Fibroblast of skin of back (primary cell): ENCODE data around the gene KCNK2.

Source experiments
- DNase-seq: peaks from one replicate; pipeline ENCODE4 v3.0.0-alpha.2; 2013

Gene KCNK2

DNA sequence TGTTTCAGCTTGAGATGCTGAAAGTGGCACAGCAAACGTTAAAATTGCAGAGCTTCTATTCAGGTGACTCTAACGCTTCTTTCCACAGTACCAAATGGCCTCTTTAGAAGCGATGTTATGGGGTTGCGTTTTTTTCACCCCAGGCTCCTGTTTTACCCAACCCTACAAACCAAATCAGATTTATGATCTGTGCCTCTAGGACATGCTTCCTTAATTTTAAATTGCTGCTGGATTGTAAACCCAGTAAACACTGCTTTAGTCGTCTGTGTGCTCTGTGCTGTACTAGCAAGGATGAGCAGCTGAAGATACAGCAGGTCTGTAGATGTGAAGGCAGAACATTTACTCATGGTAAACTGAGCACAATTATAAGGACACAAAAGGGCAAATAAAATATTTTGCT, 13.0 kb downstream of the KCNK2 start:
- DNase-seq, result no peak

DNA sequence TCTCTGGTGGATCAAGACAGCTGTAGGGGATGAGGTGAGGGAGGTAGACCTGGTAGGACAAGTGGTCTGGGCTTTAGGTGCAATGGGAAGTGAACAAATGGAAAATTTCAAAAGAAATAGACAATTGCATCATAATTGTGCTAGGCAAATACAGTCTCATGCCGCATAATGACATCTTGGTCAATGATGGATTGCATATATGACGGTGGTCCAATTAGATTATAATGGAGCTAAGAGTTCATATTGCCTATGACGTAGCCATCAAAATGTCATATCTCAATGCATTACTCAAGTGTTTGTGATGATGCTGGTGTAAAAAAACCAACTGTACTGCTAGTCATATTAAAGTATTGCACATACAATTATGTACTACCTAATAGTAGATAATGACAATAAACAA, 19.0 kb downstream of the KCNK2 start:
- DNase-seq, result no peak

DNA sequence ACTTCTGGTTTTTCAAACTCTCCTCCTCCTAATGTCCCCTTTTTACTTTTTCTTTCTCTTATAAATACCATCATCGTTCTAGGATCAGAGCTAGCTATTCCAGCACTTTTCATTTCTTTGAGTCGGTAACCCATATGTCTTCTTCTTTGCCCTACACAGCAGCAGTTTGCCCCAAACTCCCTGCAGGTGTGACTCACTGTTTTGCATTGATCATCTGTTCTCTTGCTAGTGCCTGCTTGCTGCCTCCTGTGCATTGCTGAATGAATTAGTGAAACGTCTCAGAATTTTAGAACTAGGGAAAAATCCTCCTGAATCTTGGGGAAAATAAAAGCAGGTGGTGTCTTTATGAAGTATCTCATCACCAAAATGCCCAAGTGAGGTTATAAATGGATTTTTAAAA, 21.7 kb downstream of the KCNK2 start:
- DNase-seq, result peak; percentile 24

DNA sequence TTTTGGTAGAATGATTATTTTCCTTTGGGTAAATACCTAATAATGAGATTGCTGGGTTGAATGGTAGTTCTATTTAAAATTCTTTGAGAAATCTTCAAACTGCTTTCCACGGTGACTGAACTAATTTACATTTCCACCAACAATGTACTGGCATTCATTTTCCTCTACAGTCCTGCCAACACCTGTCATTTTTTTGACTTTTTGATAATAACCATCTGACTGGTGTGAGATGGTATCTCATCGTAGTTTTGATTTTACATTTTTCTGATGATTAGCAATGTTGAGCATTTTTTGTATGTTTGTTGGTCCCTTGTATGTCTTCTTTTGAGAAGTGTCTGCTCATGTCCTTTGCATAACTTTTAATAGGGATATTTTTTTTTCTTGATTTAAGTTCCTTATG, 23.5 kb downstream of the KCNK2 start:
- DNase-seq, result no peak

DNA sequence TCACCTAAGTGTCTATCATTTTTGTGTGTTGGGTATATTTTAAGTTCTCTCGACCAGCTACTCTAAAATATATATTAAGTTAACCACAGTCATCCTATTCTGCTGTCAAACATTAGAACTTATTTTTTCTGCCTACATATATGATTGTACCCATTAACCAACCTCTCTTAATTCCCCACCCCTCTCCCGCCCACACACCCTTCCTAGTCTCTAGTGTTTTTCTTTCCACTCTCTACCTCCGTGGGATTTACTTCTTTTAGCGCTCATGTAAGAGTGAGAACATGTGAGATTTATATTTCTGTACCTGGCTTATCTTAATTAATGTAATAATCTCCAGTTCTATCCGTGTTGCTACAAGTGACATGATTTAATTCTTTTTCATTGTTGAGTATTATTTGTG, 26.6 kb downstream of the KCNK2 start:
- DNase-seq, result no peak

DNA sequence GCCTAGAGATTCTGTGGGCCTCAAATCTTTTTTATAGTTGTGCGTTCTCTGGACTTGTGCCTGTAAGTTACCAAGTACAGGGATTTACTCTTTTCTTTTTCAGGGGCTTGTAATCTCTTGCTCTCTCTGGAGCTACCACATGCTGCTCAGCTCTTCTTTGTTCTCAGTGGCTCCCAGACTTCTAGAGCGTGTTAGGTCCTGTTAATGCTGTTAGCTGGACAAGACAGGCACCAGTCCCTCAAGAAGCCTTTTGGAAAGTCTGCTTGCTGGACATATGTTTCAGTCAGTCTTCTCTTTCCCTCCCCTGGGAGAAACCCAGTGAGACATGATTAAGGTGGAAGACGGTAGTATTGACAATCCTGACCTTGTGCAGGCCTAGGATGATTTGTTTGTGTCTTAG, 29.4 kb downstream of the KCNK2 start:
- no peak for DNase-seq

DNA sequence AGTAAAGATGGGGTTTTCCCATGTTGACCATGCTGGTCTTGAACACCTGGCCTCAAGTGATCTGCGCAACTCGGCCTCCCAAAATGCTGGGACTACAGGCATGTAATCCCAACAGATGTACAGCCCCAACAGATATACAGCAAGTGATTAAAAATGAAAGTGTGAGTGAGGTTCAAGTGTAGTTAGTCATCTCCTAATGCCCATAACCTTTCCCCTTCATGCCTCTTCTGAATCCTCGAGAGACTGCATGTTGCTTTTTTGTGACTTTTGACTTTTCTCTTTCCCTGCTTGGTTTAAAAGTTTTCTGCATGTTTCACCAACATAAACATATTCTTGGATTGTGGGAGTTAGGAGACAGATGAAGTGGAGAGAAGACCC, 31.2 kb downstream of the KCNK2 start:
- DNase-seq, result no peak

DNA sequence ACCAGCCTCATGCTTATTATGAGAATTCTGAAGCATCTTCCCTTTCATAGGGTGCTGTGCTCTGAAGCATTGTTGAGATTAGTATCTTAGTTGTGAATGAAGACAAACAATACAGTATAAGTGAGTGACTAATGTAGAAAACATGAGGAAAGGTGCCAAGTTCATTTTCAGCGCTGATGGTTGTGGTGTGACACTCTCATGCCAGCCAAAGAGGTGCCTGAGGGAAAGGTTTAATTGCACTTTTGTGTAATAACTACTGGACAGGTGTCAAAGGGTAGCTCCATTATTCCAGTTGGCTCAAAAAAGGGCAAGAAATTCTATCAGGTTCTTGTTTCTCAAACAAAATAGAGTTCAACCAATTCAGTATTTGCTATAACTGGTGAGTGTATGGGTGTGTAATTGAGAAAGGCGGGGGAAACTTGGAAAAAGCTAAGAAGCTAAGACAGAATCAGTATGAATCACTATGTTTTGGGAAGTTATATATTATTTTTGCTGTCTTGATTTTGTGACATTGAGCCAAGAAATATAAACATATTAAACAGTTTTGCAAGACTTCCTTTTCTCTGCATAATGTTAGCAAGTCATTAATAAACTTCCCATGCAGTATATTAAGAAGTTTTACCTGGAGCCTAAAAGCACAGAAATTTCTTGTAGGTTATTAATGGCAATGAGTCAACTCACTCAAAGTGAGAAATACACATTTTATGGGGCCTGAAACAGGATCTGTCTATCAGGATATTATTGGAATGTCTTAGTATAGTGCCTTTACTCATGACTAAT, 31.8 kb downstream of the KCNK2 start:
- peak; percentile 87 for DNase-seq

DNA sequence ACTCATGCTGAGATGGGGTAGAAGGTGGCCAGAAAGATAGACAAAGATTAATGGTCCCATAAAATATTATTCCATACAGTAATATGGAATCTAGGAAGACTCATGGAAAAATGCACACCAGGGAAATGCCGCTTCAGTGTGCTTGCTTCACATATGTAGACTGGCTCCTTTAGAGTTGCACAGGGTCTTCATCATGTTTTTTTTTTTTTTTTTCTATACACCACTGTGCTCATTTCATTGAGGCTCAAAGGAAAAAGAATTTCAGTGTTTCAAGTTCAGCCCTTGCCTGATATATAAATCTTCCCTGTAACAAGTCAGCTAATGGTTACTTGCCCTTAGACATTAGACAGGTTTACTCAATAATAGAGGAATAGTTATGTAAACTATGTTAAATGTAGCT, 33.2 kb downstream of the KCNK2 start:
- DNase-seq, result no peak

DNA sequence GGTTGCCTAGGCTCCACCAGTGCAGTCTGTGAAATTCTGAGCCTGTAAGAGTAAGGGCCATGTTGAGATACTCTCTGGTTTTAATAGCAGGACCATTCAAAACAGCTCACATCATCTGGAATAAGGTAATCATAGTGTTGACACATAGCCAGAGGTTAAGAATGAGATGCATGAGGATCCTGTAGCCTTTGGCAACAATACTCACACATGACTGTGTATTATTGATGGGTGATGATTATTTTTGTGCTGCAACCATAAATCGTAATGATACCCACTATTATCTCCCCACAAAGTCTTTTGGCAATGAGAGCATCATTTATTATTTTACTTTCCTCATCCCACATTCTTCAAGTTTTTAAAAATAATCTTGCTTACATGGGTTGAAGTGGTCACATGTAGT, 35.5 kb downstream of the KCNK2 start:
- DNase-seq, result no peak

DNA sequence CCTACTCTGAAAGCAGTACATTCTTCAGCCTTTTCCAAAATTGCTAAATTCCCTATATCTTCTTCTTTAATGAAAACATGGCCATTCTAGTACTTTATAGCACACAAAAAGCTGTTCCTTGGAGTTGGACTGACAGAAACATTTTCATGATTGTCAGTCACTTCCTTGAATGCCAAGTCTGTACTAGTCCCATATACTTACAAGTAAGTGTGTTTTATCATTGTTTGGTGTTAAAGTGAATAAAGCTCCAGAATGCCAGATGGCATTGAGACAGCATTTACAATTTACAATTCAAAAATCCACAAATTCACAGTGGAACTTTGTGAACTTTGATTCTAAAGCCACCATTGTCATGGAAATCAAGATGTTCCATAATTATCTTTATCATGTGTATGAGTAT, 36.5 kb downstream of the KCNK2 start:
- no peak for DNase-seq

DNA sequence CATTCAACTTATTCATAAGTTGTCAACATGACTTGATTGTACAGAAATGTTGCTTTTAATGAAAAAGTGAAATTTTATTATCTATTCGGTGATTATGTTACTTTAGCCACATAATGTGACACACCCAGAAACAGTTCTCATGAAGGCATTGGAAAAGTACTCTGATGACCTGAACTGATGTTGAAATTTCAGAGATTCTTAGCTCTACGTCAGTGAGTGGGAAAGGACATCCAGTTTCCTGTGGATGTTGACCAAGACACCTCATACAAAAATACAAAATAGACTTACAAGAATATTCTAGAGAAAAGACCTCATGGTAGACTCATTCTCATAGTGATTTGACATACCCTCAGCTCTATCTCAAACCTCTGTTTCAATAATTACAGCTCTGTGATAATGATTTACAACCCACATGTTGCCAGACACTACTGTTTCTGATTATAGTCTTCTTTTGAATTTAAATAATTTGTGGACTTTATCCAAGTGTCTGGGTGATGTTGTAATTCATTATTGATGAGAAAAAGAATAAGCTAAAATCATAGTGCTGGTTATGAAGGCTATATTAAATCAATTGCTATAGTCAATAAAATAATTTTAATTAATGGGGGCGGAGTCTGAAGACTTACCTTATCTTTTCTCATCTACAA, 37.3 kb downstream of the KCNK2 start:
- DNase-seq, result no peak

DNA sequence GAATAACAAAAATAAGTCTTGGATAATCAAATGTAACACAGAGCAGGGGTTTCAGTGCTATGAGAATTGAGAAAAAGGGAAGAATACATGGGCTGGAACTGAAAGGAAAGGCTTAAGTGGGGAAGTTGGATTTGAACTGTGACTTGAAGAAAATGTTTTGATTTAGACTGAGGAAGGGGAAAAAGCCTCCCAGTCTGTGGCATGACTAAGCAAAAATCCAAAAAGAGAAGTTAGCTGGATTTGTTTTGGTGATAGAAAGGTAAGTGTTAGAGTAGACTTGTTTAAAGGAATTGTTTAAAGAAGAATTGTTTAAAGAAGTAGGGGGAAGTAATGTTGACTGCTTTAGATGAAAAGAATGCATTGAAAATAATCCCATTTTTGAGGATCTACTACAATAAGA, 46.0 kb downstream of the KCNK2 start:
- no peak for DNase-seq

DNA sequence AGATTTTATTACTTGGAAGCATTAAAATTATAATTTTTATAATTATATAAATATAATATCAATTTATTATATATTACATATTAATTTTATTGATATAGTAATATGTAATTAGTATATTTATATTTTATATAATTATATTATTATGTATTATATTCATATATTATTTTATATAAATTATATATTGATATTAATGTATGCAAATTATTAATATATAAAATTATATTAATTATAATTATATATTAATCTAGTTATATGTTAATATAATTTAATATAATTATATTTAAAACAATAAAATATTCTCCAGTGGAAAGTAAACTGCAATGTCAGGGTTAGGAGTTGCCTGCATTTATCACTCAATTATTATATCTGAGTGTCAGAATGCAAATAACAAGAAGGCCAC, 48.8 kb downstream of the KCNK2 start:
- DNase-seq, result no peak

DNA sequence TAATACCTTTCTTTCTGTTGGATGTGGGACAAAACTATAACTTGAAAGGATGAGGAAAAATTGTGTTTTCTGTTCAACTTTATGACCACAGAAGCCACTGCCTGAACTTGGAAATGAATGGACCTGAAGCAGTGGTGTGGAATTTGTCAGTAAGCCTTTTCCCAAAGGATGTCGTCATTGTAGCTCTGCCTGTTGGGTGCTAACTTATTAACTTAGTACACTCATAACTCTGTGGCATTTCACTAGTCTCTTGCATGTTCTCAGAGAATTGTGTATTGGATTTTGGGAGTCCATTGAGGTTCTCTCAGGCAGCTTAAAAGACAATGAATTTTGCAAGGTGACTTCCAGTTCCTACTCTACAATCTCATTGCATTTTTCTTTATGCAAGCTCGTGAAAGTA, 49.6 kb downstream of the KCNK2 start:
- DNase-seq, result peak; percentile 5

DNA sequence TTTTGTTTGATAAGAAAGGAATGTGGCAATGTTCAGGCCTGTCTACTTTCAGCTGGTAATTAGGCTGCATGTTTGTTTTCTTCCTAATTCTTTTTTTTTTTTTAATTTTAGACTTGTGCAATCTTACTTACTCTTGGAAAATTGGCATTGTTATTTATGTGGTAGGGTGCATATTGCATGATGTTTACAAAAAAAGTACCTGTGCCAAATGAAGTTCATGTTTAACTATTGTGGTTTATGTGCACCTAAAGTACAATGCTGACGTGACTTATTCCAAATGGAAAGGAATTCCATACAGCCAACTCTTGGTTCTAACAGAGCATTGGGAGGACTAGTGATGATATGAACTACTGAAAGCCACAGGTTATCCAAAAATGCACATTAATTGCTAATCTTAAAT, 51.0 kb downstream of the KCNK2 start:
- DNase-seq, result no peak

DNA sequence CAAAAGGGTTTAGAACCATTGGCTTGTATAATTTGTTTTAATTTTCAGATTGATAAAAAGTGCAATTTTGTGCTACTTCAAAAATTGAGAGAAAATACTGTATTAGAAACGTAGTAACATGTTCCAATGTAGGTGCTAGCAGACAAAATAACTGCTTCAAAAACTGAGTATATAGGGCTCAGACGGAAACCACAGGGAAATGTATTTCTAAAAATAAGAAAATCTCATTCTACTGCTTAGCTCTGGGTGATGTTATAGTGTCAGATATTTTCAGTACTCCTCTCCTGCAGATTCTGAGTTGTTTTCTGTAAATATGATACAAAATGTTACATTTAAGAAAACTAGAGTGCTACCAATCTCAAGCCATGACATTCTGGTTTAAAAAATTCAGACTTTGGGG, 55.4 kb downstream of the KCNK2 start:
- no peak for DNase-seq

DNA sequence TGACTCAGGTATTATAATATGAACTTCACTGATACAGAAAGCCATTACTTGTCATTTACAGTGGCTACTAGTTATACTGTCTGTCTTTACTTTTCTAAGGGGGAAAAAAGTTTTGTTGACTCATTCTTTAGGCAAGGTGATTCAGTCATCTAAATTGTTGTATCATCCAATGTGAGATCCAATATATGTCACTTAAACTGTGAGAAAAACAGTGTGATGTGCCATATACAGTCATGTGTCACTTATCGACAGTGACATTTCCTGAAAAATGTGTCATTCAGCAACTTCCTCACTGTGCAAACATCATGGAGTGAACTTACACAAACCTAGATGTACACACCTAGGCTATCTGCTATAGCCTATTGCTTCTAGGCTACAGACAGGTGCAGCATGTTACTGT, 57.6 kb downstream of the KCNK2 start:
- no peak for DNase-seq

DNA sequence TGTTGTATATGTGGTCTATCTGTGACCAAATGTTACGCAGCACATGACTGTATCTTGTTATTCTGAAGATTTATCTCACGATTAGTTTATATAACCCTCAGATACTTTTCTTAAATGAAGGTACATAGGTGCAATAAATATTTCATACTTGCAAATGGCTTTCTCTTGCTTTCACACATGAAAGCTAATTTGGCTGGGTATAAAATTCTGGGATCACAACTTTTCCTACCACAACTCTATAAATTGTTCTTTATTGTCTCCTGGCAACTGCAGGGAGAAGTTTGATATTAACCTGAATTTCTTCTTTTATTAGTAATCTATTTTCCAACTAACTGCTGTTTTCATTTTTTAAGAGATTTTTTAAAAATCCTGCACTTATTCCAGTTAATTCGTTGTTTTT, 58.9 kb downstream of the KCNK2 start:
- DNase-seq, result no peak

DNA sequence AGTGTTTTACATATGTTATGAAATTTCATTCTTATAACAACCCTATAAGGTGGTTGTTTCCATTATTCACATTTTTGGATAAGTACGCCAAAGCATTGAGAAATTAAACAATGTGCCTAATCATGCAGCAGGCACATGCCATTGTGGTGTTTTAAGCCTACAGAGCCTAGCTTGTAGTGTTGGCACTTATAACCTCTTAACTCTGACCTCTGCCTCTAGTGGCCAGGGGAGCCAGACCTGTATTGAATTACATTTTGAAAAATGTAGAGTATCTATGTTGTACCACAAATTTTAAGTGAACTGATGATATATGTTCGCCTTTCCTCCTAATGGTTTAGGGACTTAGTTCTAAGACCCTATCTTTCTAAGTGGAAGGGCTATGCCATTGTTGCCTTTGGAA, 61.0 kb downstream of the KCNK2 start:
- no peak for DNase-seq

DNA sequence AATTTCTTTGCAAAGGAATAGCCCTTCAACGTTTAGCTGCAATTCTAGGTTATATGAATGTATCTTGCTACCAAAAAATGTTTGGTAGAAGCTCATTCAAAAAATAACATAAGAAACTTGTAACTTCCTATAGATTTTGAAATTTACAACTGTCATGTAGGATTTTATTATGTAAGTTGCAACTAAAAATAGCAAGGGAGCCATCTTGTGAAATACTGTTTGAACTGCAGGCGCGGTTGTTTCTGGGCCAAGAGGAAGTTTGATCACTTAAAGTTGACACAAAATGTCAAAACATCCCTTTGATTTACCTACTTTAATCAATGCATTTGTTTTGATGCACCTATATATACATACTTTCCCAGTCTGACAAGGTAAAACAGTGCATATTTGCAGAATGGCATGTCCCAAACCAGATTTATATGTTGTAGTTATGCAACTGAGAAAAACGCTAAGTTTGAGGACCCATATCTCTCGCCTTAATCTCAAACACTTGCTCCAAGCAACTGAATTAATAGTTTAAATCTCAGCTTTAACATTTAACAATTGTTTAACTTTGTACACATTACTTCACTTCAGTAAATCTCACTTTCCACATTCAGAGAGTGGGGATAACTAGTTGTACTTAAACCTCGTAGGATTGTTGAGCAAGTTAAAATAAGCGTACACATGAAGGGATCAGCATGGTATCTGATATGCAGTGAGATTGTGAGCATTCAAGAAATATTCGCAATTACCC, 63.9 kb downstream of the KCNK2 start:
- DNase-seq, result peak; percentile 51

DNA sequence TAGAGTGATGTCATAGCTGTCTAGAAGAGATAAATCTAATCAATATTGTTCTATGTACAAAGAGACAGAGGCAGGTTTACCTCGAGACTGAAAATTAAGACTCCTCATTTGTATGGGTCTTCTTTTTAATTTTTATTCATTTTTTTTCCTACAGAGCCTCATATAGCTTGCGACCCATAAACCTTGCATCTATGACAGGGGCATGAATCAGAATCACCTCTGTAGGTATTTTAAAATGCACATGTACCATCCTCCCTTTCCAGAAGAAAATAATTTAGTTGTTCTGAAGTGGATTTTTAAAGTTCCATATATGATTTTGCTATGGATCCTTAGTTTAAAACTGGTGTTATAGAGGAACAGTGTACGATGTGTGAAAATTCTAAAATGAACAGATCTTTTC, 64.5 kb downstream of the KCNK2 start:
- DNase-seq, result no peak

DNA sequence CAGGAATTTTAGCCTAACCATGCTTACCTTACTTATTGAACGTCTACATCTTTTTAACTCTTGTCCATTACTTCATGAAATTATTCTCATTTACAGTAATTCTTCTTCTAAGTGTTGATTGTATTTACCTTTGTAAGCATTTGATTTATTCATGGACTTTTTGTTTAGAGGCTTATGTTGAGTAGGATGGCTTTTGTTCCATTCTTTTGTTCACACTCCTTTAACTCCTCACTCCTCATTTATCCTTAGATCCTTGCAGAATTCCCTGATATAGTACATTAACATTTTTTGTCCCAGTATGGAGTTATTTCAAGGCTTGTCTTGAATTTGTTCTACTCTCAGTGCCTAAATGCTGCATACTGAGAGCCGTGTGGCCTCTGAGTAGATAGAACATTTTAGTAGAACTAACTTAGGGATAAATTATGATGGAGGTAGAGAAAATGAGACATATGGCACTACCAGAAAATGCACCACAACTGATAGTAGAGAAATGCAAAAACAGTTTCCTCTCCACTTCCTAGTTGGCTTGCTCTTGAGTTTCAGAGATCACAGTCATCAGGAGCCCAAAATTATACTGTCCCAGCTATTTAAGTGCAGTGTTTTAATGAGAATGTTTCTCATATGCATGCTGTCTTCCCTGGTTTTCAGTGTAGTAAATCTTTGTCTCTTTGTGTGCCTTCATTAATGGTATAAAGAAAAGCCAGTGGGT, 69.5 kb downstream of the KCNK2 start:
- DNase-seq, result no peak
